ENCODE results near the gene PGA4. TPM values are rescaled to one million over a fixed set of nuclear protein-coding genes. Genes with fewer than 3 reads are reported as not detected.

The PGA4 gene
- total and polyA plus RNA-seq, 2 of the 8 experiments (the other 6 are each of a cell fraction or from before 2014, with no cell fraction given) = 1.3 TPM; not detected in 1

DNA sequence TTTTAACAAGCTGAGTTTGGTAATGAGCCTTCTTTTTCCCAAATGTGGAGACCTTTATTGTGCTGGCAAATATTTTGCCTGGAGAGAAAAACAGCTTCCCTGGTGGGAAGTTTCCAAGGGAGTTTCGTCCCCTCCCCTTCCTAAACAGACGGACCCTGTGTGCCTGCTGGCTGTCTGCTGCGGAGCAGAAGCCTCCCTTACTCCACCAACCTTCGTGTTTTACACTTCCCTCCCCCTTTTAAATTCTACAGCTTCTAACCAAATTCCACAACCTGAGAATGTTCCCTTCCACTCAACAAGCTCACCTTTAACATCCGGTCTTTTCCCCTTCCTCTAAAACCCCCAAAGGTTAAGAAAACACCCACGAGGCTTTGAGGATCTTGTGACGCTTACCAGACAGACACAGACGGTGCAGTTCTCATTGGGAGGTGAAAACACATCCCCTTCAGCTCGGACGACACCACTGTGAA lies 55.9 kb downstream of the PGA4 start (continued):
- TF ChIP-seq SP1 (IDR thresholded peaks at IDR 0.05; ENCODE audit: low read depth, low read length) = no peak
